Measurements from ENCODE around the gene IPO7.

The IPO7 gene

GRCh38 chr11:9490376-9490775, 105.9 kb downstream of the IPO7 start:
- no peak for DNase-seq (ENCODE audit: low read depth)

- no peak for DNase-seq (ENCODE audit: low read depth)
These were observed 109.0 kb downstream of the IPO7 start for GRCh38 chr11:9493492-9493891.

- no peak for DNase-seq (ENCODE audit: low read depth)
These were observed 109.9 kb downstream of the IPO7 start for GRCh38 chr11:9494316-9494715.

- no peak for DNase-seq (ENCODE audit: low read depth)
These were observed 111.5 kb downstream of the IPO7 start for GRCh38 chr11:9495803-9496514.
